ENCODE measurements around the gene APOA5. TPM values are rescaled to one million over a fixed set of nuclear protein-coding genes. Genes with fewer than 3 reads are reported as not detected.

The APOA5 gene
- total and polyA plus RNA-seq, 9 of the 15 experiments (the other 6 are each of a cell fraction or from before 2014, with no cell fraction given) = not detected

Other genes starting within 250 kb of the APOA5 start
- gene BUD13, start 18.9 kb downstream of the APOA5 start, total RNA-seq (2014; rRNA removed) = 25.1 and 28.0 TPM in 2 replicates
- gene BUD13, start 18.9 kb downstream of the APOA5 start, total RNA-seq (2014; rRNA removed; fragmentation: Illumina TruSeq; extraction: Trizol) = 20.5 and 24.2 TPM in 2 replicates
- 30.7 and 31.1 TPM in 2 replicates for gene BUD13, start 18.9 kb downstream of the APOA5 start, total RNA-seq (2015; rRNA removed; fragmentation: Illumina TruSeq; extraction: Trizol)
- gene BUD13, start 18.9 kb downstream of the APOA5 start, total RNA-seq (2021) = 19.9 and 22.9 TPM in 2 replicates
- 23.9 and 27.1 TPM in 2 replicates for gene BUD13, start 18.9 kb downstream of the APOA5 start, polyA plus RNA-seq (2011; rRNA removed)
- 32.5 and 34.1 TPM in 2 replicates for gene BUD13, start 18.9 kb downstream of the APOA5 start, polyA plus RNA-seq (2014; fragmentation: Illumina TruSeq; extraction: Trizol)
- gene BUD13, start 18.9 kb downstream of the APOA5 start, polyA plus RNA-seq (2014; fragmentation: Nextera tagmentation; extraction: Ambion mirVana) = 10 to 100 TPM in 1 of 2 experiments, 1 to 10 TPM in 1; 9.5 to 10.6 TPM
- 27.1 and 28.2 TPM in 2 replicates for gene BUD13, start 18.9 kb downstream of the APOA5 start, polyA plus RNA-seq (2014; rRNA removed)
- 67.0 and 80.2 TPM in 2 replicates for gene ZPR1, start 3.9 kb downstream of the APOA5 start, total RNA-seq (2014; rRNA removed)
- 94.1 and 104 TPM in 2 replicates for gene ZPR1, start 3.9 kb downstream of the APOA5 start, total RNA-seq (2014; rRNA removed; fragmentation: Illumina TruSeq; extraction: Trizol)
- 83.8 and 85.1 TPM in 2 replicates for gene ZPR1, start 3.9 kb downstream of the APOA5 start, total RNA-seq (2015; rRNA removed; fragmentation: Illumina TruSeq; extraction: Trizol)
- 83.8 and 88.6 TPM in 2 replicates for gene ZPR1, start 3.9 kb downstream of the APOA5 start, total RNA-seq (2021)
- 89.3 and 120 TPM in 2 replicates for gene ZPR1, start 3.9 kb downstream of the APOA5 start, polyA plus RNA-seq (2011; rRNA removed)
- gene ZPR1, start 3.9 kb downstream of the APOA5 start, polyA plus RNA-seq (2014; fragmentation: Illumina TruSeq; extraction: Trizol) = 83.9 and 96.8 TPM in 2 replicates
- 10 to 100 TPM; 13.0 to 17.2 TPM for gene ZPR1, start 3.9 kb downstream of the APOA5 start, polyA plus RNA-seq (2014; fragmentation: Nextera tagmentation; extraction: Ambion mirVana)
- gene ZPR1, start 3.9 kb downstream of the APOA5 start, polyA plus RNA-seq (2014; rRNA removed) = 66.3 and 77.5 TPM in 2 replicates
- gene APOA4, start 31.4 kb upstream of the APOA5 start, total RNA-seq (2014; rRNA removed) = not detected in 2 replicates
- not detected in 2 replicates for gene APOA4, start 31.4 kb upstream of the APOA5 start, total RNA-seq (2014; rRNA removed; fragmentation: Illumina TruSeq; extraction: Trizol)
- not detected in 2 replicates for gene APOA4, start 31.4 kb upstream of the APOA5 start, total RNA-seq (2015; rRNA removed; fragmentation: Illumina TruSeq; extraction: Trizol)
- gene APOA4, start 31.4 kb upstream of the APOA5 start, total RNA-seq (2021) = not detected in 2 replicates
- gene APOA4, start 31.4 kb upstream of the APOA5 start, polyA plus RNA-seq (2011; rRNA removed) = not detected in 2 replicates
- gene APOA4, start 31.4 kb upstream of the APOA5 start, polyA plus RNA-seq (2014; fragmentation: Illumina TruSeq; extraction: Trizol) = not detected in 2 replicates
- gene APOA4, start 31.4 kb upstream of the APOA5 start, polyA plus RNA-seq (2014; fragmentation: Nextera tagmentation; extraction: Ambion mirVana) = not detected
- 0.07 and 0.11 TPM in 2 replicates for gene APOA4, start 31.4 kb upstream of the APOA5 start, polyA plus RNA-seq (2014; rRNA removed)
- gene APOC3, start 38.0 kb upstream of the APOA5 start, total RNA-seq (2014; rRNA removed) = not detected in 2 replicates
- gene APOC3, start 38.0 kb upstream of the APOA5 start, total RNA-seq (2014; rRNA removed; fragmentation: Illumina TruSeq; extraction: Trizol) = not detected in 2 replicates
- not detected in 2 replicates for gene APOC3, start 38.0 kb upstream of the APOA5 start, total RNA-seq (2015; rRNA removed; fragmentation: Illumina TruSeq; extraction: Trizol)
- 1.1 and 1.7 TPM in 2 replicates for gene APOC3, start 38.0 kb upstream of the APOA5 start, total RNA-seq (2021)
- not detected in 2 replicates for gene APOC3, start 38.0 kb upstream of the APOA5 start, polyA plus RNA-seq (2011; rRNA removed)
- gene APOC3, start 38.0 kb upstream of the APOA5 start, polyA plus RNA-seq (2014; fragmentation: Illumina TruSeq; extraction: Trizol) = not detected in 2 replicates
- gene APOC3, start 38.0 kb upstream of the APOA5 start, polyA plus RNA-seq (2014; fragmentation: Nextera tagmentation; extraction: Ambion mirVana) = not detected
- not detected in 2 replicates for gene APOC3, start 38.0 kb upstream of the APOA5 start, polyA plus RNA-seq (2014; rRNA removed)
- gene APOA1, start 45.7 kb upstream of the APOA5 start, total RNA-seq (2014; rRNA removed) = not detected in 2 replicates
- gene APOA1, start 45.7 kb upstream of the APOA5 start, total RNA-seq (2014; rRNA removed; fragmentation: Illumina TruSeq; extraction: Trizol) = not detected in 2 replicates
- gene APOA1, start 45.7 kb upstream of the APOA5 start, total RNA-seq (2015; rRNA removed; fragmentation: Illumina TruSeq; extraction: Trizol) = not detected in 2 replicates
- gene APOA1, start 45.7 kb upstream of the APOA5 start, total RNA-seq (2021) = 1.8 TPM in 2 replicates
- not detected in 2 replicates for gene APOA1, start 45.7 kb upstream of the APOA5 start, polyA plus RNA-seq (2011; rRNA removed)
- not detected in 2 replicates for gene APOA1, start 45.7 kb upstream of the APOA5 start, polyA plus RNA-seq (2014; fragmentation: Illumina TruSeq; extraction: Trizol)
- gene APOA1, start 45.7 kb upstream of the APOA5 start, polyA plus RNA-seq (2014; fragmentation: Nextera tagmentation; extraction: Ambion mirVana) = not detected
- not detected in 2 replicates for gene APOA1, start 45.7 kb upstream of the APOA5 start, polyA plus RNA-seq (2014; rRNA removed)

Measured in K562 (cell line).